ENCODE measurements around the gene MYOM1. TPM values are rescaled to one million over a fixed set of nuclear protein-coding genes. Genes with fewer than 3 reads are reported as not detected.
"Not testable (repeated sequence)": the region's sequence is repeated elsewhere in the genome, so short reads cannot be mapped to it uniquely, and the experiment has no call there.

MYOM1 gene
- total RNA-seq, 4 donors from 2014 or later = 3.1 to 15.8 (median 9.0) TPM

GRCh38 chr18:3081584-3081991 lies 138.2 kb downstream of the MYOM1 start:
- Histone ChIP-seq H3K27ac (no peak overlapping the region), H3K4me1 (no peaks in the 10 kb centered on the region), H3K27me3 (no peaks in the 10 kb centered on the region), H3K36me3 (no peaks in the 10 kb centered on the region), H3K9me3 (no peaks in the 10 kb centered on the region), H3K4me3 (no peak overlapping the region)
- intact Hi-C loops (cut with DNase I; ENCODE audit: low total_unique reads) = no loop called here
- DNase-seq = no peak
- TF ChIP-seq POLR2A (IDR thresholded peaks at IDR 0.05) = no peak
- TF ChIP-seq CTCF (IDR thresholded peaks at IDR 0.05) = no peak

GRCh38 chr18:3079653-3080052 lies 140.1 kb downstream of the MYOM1 start:
- no peaks in the 10 kb centered on the region for H3K4me1 ChIP-seq
- intact Hi-C loops (cut with DNase I; ENCODE audit: low total_unique reads) = no loop called here
- H3K36me3 ChIP-seq = no peaks in the 10 kb centered on the region
- no peak for DNase-seq
- H3K27ac ChIP-seq = no peak overlapping the region
- H3K27me3 ChIP-seq = no peaks in the 10 kb centered on the region
- H3K4me3 ChIP-seq = no peak overlapping the region
- TF ChIP-seq CTCF (IDR thresholded peaks at IDR 0.05) (no peak), POLR2A (IDR thresholded peaks at IDR 0.05) (no peak)
- H3K9me3 ChIP-seq = no peaks in the 10 kb centered on the region

GRCh38 chr18:3075491-3075890 lies 144.3 kb downstream of the MYOM1 start:
- no peaks in the 10 kb centered on the region for H3K36me3 ChIP-seq
- TF ChIP-seq CTCF (IDR thresholded peaks at IDR 0.05) (no peak), POLR2A (IDR thresholded peaks at IDR 0.05) (no peak)
- no peaks in the 10 kb centered on the region for H3K4me1 ChIP-seq
- H3K9me3 ChIP-seq = no peaks in the 10 kb centered on the region
- H3K27me3 ChIP-seq = no peaks in the 10 kb centered on the region
- H3K27ac ChIP-seq = no peak overlapping the region
- no peak overlapping the region for H3K4me3 ChIP-seq
- no peak for DNase-seq
- intact Hi-C loops (cut with DNase I; ENCODE audit: low total_unique reads) = no loop called here

GRCh38 chr18:3074087-3074486 lies 145.7 kb downstream of the MYOM1 start:
- Histone ChIP-seq H3K4me3 (no peak overlapping the region), H3K27me3 (no peaks in the 10 kb centered on the region), H3K9me3 (no peaks in the 10 kb centered on the region), H3K4me1 (no peaks in the 10 kb centered on the region), H3K36me3 (no peaks in the 10 kb centered on the region), H3K27ac (no peak overlapping the region)
- no peak for DNase-seq
- intact Hi-C loops (cut with DNase I; ENCODE audit: low total_unique reads) = no loop called here
- TF ChIP-seq POLR2A (IDR thresholded peaks at IDR 0.05) = no peak
- no peak for TF ChIP-seq CTCF (IDR thresholded peaks at IDR 0.05)

GRCh38 chr18:3073353-3073752 lies 146.4 kb downstream of the MYOM1 start:
- H3K27me3 ChIP-seq; intact Hi-C loops (cut with DNase I; ENCODE audit: low total_unique reads): not testable (repeated sequence)

GRCh38 chr18:3071676-3072075 lies 148.1 kb downstream of the MYOM1 start:
- no peak overlapping the region for H3K4me3 ChIP-seq
- intact Hi-C loops (cut with DNase I; ENCODE audit: low total_unique reads) = no loop called here
- H3K36me3 ChIP-seq = no peaks in the 10 kb centered on the region
- no peaks in the 10 kb centered on the region for H3K9me3 ChIP-seq
- H3K27me3 ChIP-seq = no peaks in the 10 kb centered on the region
- H3K27ac ChIP-seq = no peak overlapping the region
- no peak for DNase-seq
- no peaks in the 10 kb centered on the region for H3K4me1 ChIP-seq
- TF ChIP-seq CTCF (IDR thresholded peaks at IDR 0.05) (no peak), POLR2A (IDR thresholded peaks at IDR 0.05) (no peak)

More at GRCh38 chr18:3073353-3073752, 146.4 kb downstream of the MYOM1 start:
- not testable (repeated sequence) for H3K4me1 ChIP-seq, H3K9me3 ChIP-seq, DNase-seq, H3K27ac ChIP-seq, H3K36me3 ChIP-seq, H3K4me3 ChIP-seq

Measured in uterus (tissue), 4 donors.